HL-60 (cell line): Measurements from ENCODE around the gene CAMK2B.

Experiments
- DNase-seq, 2 experiments: peaks; one replicate each; pipeline ENCODE4 v3.0.0-alpha.2; 2010 to 2020; ENCODE audit warnings: low read depth in 1 of 2, low spot score in 1 of 2
- H3K27ac ChIP-seq: fragments of 250-450 bp; sonication (Bioruptor Pico); replicated peaks from 2 replicates; pipeline ENCODE4 v1.5.1; 2020; ENCODE audit warnings: mild to moderate bottlenecking, moderate library complexity
- H3K27me3 ChIP-seq: fragments of 250-450 bp; sonication (Bioruptor Pico); 2 replicates; pipeline ENCODE4 v1.5.1; 2021; ENCODE audit warnings: mild to moderate bottlenecking, moderate library complexity; ENCODE audit not compliant: insufficient read depth, poor library complexity, severe bottlenecking
- H3K4me3 ChIP-seq: replicated peaks from 2 replicates; pipeline ENCODE4 v1.5.1; 2011; ENCODE audit warnings: mild to moderate bottlenecking, control low read depth, low read length; ENCODE audit not compliant: insufficient read depth
- CTCF ChIP-seq: IDR thresholded peaks from one replicate; pipeline ENCODE4 v1.5.1; 2011; ENCODE audit warnings: low read length, control low read depth, inconsistent platforms; ENCODE audit not compliant: insufficient read depth
- GABPA ChIP-seq: IDR thresholded peaks from 2 replicates; pipeline ENCODE4 v1.6.1; 2012; ENCODE audit warnings: low read depth
- POLR2AphosphoS5 ChIP-seq: IDR thresholded peaks from 2 replicates; pipeline ENCODE4 v1.6.1; 2012; ENCODE audit warnings: low read depth
- REST ChIP-seq: IDR thresholded peaks from 2 replicates; pipeline ENCODE4 v1.6.1; 2012; ENCODE audit warnings: low read depth; ENCODE audit not compliant: insufficient replicate concordance
- SPI1 ChIP-seq: IDR thresholded peaks from 2 replicates; pipeline ENCODE4 v1.6.1; 2012; ENCODE audit warnings: low read depth, mild to moderate bottlenecking, borderline replicate concordance

The CAMK2B gene

DNA sequence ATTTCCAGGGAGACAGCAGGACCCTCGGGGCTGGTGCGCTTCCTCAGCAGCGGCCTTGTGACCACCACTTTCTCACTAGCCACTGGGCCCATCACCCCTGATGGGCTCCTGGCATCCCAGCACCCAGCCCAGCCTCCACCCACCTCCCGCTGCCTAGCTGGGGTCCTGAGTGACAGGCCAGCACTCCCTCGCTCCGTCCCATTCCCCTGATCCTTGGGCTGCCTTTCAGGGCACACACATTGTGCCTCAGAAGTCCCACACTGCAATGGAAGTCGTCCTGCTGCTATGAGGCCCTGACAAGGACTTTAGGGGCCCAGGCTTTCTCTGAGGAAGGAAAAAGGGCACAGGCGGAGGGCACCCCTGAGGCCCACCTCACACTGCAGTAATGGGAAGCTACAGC, 12.4 kb downstream of the CAMK2B start:
- Histone ChIP-seq H3K4me3 (no peak overlapping the region), H3K27me3 (peaks cover 26% of the 10 kb centered on the region), H3K27ac (no peak overlapping the region)
- no peak for DNase-seq
- TF ChIP-seq CTCF (no peak), POLR2AphosphoS5 (no peak), SPI1 (no peak), REST (no peak), GABPA (no peak)

- Histone ChIP-seq H3K27ac (no peak overlapping the region), H3K4me3 (no peak overlapping the region), H3K27me3 (peaks cover 26% of the 10 kb centered on the region)
- DNase-seq = no peak
- TF ChIP-seq GABPA (no peak), CTCF (no peak), REST (no peak), POLR2AphosphoS5 (no peak), SPI1 (no peak)
Observed at GRCh38 chr7:44311561-44312495, 13.6 kb downstream of the CAMK2B start.

GRCh38 chr7:44310221-44310848, 15.1 kb downstream of the CAMK2B start:
- Histone ChIP-seq H3K27ac (no peak overlapping the region), H3K4me3 (no peak overlapping the region), H3K27me3 (peaks cover 26% of the 10 kb centered on the region)
- no peak for TF ChIP-seq CTCF
- no peak for TF ChIP-seq SPI1
- TF ChIP-seq POLR2AphosphoS5 = no peak
- TF ChIP-seq REST = no peak
- no peak for TF ChIP-seq GABPA
- DNase-seq = no peak
